Measurements from ENCODE around the gene SPG21. TPM values are rescaled to one million over a fixed set of nuclear protein-coding genes. Genes with fewer than 3 reads are reported as not detected.

SPG21 gene
- total RNA-seq, 1 donor from 2014 or later: 107 TPM

GRCh38 chr15:64949383-64950186 is 40.1 kb downstream of the SPG21 start:
- Histone ChIP-seq H3K27me3 (no peaks in the 10 kb centered on the region), H3K27ac (no peak overlapping the region), H3K36me3 (no peaks in the 10 kb centered on the region), H3K4me1 (no peaks in the 10 kb centered on the region), H3K9me3 (no peaks in the 10 kb centered on the region), H3K4me3 (no peak overlapping the region)
- ATAC-seq (peak; percentile 51), DNase-seq (no peak)
- intact Hi-C loops (cut with DNase I): no loop called here
- TF ChIP-seq, protein P1, sequence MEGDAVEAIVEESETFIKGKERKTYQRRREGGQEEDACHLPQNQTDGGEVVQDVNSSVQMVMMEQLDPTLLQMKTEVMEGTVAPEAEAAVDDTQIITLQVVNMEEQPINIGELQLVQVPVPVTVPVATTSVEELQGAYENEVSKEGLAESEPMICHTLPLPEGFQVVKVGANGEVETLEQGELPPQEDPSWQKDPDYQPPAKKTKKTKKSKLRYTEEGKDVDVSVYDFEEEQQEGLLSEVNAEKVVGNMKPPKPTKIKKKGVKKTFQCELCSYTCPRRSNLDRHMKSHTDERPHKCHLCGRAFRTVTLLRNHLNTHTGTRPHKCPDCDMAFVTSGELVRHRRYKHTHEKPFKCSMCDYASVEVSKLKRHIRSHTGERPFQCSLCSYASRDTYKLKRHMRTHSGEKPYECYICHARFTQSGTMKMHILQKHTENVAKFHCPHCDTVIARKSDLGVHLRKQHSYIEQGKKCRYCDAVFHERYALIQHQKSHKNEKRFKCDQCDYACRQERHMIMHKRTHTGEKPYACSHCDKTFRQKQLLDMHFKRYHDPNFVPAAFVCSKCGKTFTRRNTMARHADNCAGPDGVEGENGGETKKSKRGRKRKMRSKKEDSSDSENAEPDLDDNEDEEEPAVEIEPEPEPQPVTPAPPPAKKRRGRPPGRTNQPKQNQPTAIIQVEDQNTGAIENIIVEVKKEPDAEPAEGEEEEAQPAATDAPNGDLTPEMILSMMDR (IDR thresholded peaks at IDR 0.05): no peak

DNA sequence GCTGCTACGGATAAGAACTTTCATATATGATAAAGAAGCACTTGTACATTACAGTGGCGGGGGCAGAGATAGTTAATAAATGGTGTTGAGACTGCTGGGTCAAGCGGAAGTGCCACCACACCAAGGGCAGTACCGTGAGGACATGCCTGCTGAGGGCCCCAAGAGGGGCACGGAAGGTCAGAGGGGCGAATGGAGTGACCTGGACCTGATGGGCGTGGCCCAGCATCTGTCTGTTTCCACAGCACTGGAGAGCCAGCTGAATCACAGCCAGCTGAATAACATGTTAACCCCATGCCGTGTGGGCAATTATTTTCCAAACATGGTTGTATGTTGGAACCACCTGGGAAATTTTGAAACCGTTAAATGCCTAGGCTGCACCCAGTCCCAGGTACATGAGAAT is 40.8 kb downstream of the SPG21 start:
- Histone ChIP-seq H3K9me3 (no peaks in the 10 kb centered on the region), H3K27ac (no peak overlapping the region), H3K4me3 (no peak overlapping the region), H3K27me3 (no peaks in the 10 kb centered on the region), H3K36me3 (no peaks in the 10 kb centered on the region), H3K4me1 (no peaks in the 10 kb centered on the region)
- peak; percentile 28 for ATAC-seq
- intact Hi-C loops (cut with DNase I): no loop called here
- DNase-seq: no peak
- TF ChIP-seq, protein P1 (IDR thresholded peaks at IDR 0.05): no peak

DNA sequence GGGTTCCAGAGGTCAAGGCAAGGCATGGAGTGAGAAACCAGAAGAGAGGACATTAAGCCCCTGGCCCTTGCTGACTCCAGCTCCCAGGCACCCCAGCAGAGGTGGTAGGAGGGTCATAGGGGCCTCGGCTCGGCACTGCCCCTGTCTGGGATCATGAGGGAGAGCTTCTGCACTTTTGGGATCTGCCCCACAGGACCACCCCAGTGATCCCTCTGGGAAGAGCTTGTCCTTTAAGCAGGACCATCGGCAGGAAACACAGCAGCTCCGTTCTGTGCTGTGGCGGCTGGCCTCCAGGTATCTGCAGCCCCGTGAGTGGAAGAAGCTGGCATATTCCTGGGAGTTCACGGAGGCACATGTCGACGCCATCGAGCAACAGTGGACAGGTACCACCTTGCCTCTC is 42.5 kb downstream of the SPG21 start:
- TF ChIP-seq, protein P1 (IDR thresholded peaks at IDR 0.05): no peak
- no peaks in the 10 kb centered on the region for H3K36me3 ChIP-seq
- no peak for ATAC-seq
- no peaks in the 10 kb centered on the region for H3K9me3 ChIP-seq
- no peak for DNase-seq
- intact Hi-C loops (cut with DNase I): no loop called here
- no peaks in the 10 kb centered on the region for H3K27me3 ChIP-seq
- no peak overlapping the region for H3K4me3 ChIP-seq
- no peak overlapping the region for H3K27ac ChIP-seq
- no peaks in the 10 kb centered on the region for H3K4me1 ChIP-seq

- no peaks in the 10 kb centered on the region for H3K4me1 ChIP-seq
- H3K4me3 ChIP-seq: no peak overlapping the region
- TF ChIP-seq, protein P1 (IDR thresholded peaks at IDR 0.05): no peak
- intact Hi-C loops (cut with DNase I): no loop called here
- H3K27me3 ChIP-seq: no peaks in the 10 kb centered on the region
- H3K27ac ChIP-seq: no peak overlapping the region
- DNase-seq (no peak), ATAC-seq (no peak)
- H3K9me3 ChIP-seq: no peaks in the 10 kb centered on the region
- no peaks in the 10 kb centered on the region for H3K36me3 ChIP-seq
Measured at GRCh38 chr15:64944961-64945360, 44.8 kb downstream of the SPG21 start.

- DNase-seq (no peak), ATAC-seq (no peak)
- H3K4me3 ChIP-seq: no peak overlapping the region
- no peaks in the 10 kb centered on the region for H3K9me3 ChIP-seq
- intact Hi-C loops (cut with DNase I): no loop called here
- no peaks in the 10 kb centered on the region for H3K4me1 ChIP-seq
- TF ChIP-seq, protein P1 (IDR thresholded peaks at IDR 0.05): no peak
- no peaks in the 10 kb centered on the region for H3K27me3 ChIP-seq
- no peak overlapping the region for H3K27ac ChIP-seq
- H3K36me3 ChIP-seq: no peaks in the 10 kb centered on the region
Measured at GRCh38 chr15:64943512-64944225, 46.0 kb downstream of the SPG21 start.

All from upper lobe of right lung (tissue), 1 donor.